SK-N-SH treated with all-trans-retinoic acid at 6 μM for 48 hours (cell line): Measurements from ENCODE around the gene CCDC32.

Experiments
- ATAC-seq: fragments of 200-7000 bp; cut with Tn5 transposase; 3 replicates; pipeline ENCODE4 v1.9.1; 2020; ENCODE audit warnings: mild to moderate bottlenecking, moderate library complexity
- ARNTL ChIP-seq: fragments of 450-650 bp; formaldehyde crosslinking; IDR thresholded peaks from 2 replicates; pipeline ENCODE4 v1.5.0; 2020; ENCODE audit warnings: low read depth, mild to moderate bottlenecking, moderate library complexity, borderline replicate concordance
- BACH2 ChIP-seq: fragments of 250-450 bp; sonication (Bioruptor Pico); IDR thresholded peaks from 2 replicates; pipeline ENCODE4 v1.9.0; 2021; ENCODE audit warnings: mild to moderate bottlenecking, borderline replicate concordance
- CSDC2 ChIP-seq: fragments of 250-450 bp; sonication (Bioruptor Pico); IDR thresholded peaks from 2 replicates; pipeline ENCODE4 v1.5.0; 2020; ENCODE audit warnings: mild to moderate bottlenecking, moderate library complexity
- ESRRG ChIP-seq: fragments of 250-450 bp; sonication (Bioruptor Pico); IDR thresholded peaks from 2 replicates; pipeline ENCODE4 v1.6.1; 2021; ENCODE audit warnings: mild to moderate bottlenecking
- GLIS3 ChIP-seq: fragments of 250-450 bp; sonication (Bioruptor Pico); IDR thresholded peaks from 2 replicates; pipeline ENCODE4 v1.5.0; 2020; ENCODE audit warnings: mild to moderate bottlenecking, moderate library complexity
- ISL1 ChIP-seq: fragments of 250-450 bp; sonication (Bioruptor Pico); IDR thresholded peaks from 2 replicates; pipeline ENCODE4 v2.1.2; 2022; ENCODE audit warnings: mild to moderate bottlenecking, moderate library complexity
- OSR1 ChIP-seq: fragments of 250-450 bp; sonication (Bioruptor Pico); IDR thresholded peaks from 2 replicates; pipeline ENCODE4 v1.8.0; 2022; ENCODE audit warnings: moderate library complexity, mild to moderate bottlenecking, inconsistent platforms
- PPARA ChIP-seq: fragments of 250-450 bp; sonication (Bioruptor Pico); IDR thresholded peaks from 2 replicates; pipeline ENCODE4 v1.5.0; 2020; ENCODE audit warnings: mild to moderate bottlenecking, borderline replicate concordance
- RARB ChIP-seq: fragments of 250-450 bp; sonication (Bioruptor Pico); IDR thresholded peaks from 2 replicates; pipeline ENCODE4 v1.8.0; 2021; ENCODE audit warnings: mild to moderate bottlenecking, moderate library complexity
- SNAI2 ChIP-seq: fragments of 250-450 bp; sonication (Bioruptor Pico); IDR thresholded peaks from 2 replicates; pipeline ENCODE4 v1.5.0; 2020; ENCODE audit warnings: mild to moderate bottlenecking, moderate library complexity
- TCF4 ChIP-seq: fragments of 250-450 bp; sonication (Bioruptor Pico); IDR thresholded peaks from 2 replicates; pipeline ENCODE4 v1.8.0; 2021; ENCODE audit warnings: mild to moderate bottlenecking, moderate library complexity, borderline replicate concordance
- TOX ChIP-seq: fragments of 250-450 bp; sonication (Bioruptor Pico); IDR thresholded peaks from 2 replicates; pipeline ENCODE4 v1.8.0; 2021; ENCODE audit warnings: mild to moderate bottlenecking, moderate library complexity, borderline replicate concordance
- ZC3H10 ChIP-seq: fragments of 250-450 bp; sonication (Bioruptor Pico); IDR thresholded peaks from 2 replicates; pipeline ENCODE4 v1.5.1; 2021; ENCODE audit warnings: mild to moderate bottlenecking, moderate library complexity
- ZFP30 ChIP-seq: fragments of 450-650 bp; formaldehyde crosslinking; IDR thresholded peaks from 2 replicates; pipeline ENCODE4 v1.5.0; 2022; ENCODE audit warnings: mild to moderate bottlenecking, moderate library complexity
- ZNF70 ChIP-seq: fragments of 450-650 bp; formaldehyde crosslinking; IDR thresholded peaks from 2 replicates; pipeline ENCODE4 v1.5.0; 2020; ENCODE audit warnings: mild to moderate bottlenecking, moderate library complexity
- ZNF8 ChIP-seq: fragments of 450-650 bp; formaldehyde crosslinking; IDR thresholded peaks from 2 replicates; pipeline ENCODE4 v1.5.0; 2020; ENCODE audit warnings: mild to moderate bottlenecking, moderate library complexity
- TF ChIP-seq, protein P1 (sequence below): fragments of 250-450 bp; sonication (Bioruptor Pico); IDR thresholded peaks from 2 replicates; pipeline ENCODE4 v1.8.0; 2020; ENCODE audit warnings: mild to moderate bottlenecking, moderate library complexity, borderline replicate concordance
- TF ChIP-seq, protein P2 (sequence below): fragments of 250-450 bp; sonication (Bioruptor Pico); IDR thresholded peaks from 2 replicates; pipeline ENCODE4 v1.8.0; 2021; ENCODE audit warnings: low read depth, mild to moderate bottlenecking, moderate library complexity, borderline replicate concordance
- TF ChIP-seq, protein P3 (sequence below): fragments of 250-450 bp; sonication (Bioruptor Pico); IDR thresholded peaks from 2 replicates; pipeline ENCODE4 v1.5.1; 2020; ENCODE audit warnings: low read depth, mild to moderate bottlenecking, moderate library complexity
- TF ChIP-seq, protein P4 (sequence below): fragments of 250-450 bp; sonication (Bioruptor Pico); IDR thresholded peaks from 2 replicates; pipeline ENCODE4 v1.5.1; 2021; ENCODE audit warnings: mild to moderate bottlenecking, moderate library complexity
- TF ChIP-seq, protein P5 (sequence below): fragments of 250-450 bp; sonication (Bioruptor Pico); IDR thresholded peaks from 2 replicates; pipeline ENCODE4 v1.5.0; 2020; ENCODE audit warnings: mild to moderate bottlenecking, moderate library complexity

Gene CCDC32

GRCh38 chr15:40558952-40559742 is 5.7 kb downstream of the CCDC32 start:
- TF ChIP-seq ZNF70 (CRISPR knock-in tag), result no peak
- no peak for ATAC-seq

- ATAC-seq, result no peak
- TF ChIP-seq TCF4 (no peak), CSDC2 (CRISPR knock-in tag) (no peak), TOX (no peak), ARNTL (CRISPR knock-in tag) (no peak), ZNF70 (CRISPR knock-in tag) (no peak), GLIS3 (CRISPR knock-in tag) (no peak), ZNF8 (no peak), PPARA (CRISPR knock-in tag) (no peak), ZFP30 (CRISPR knock-in tag) (no peak), ZC3H10 (no peak), OSR1 (CRISPR knock-in tag) (no peak), ISL1 (CRISPR knock-in tag) (no peak), RARB (CRISPR knock-in tag) (no peak), SNAI2 (no peak)
- TF ChIP-seq, protein P1, sequence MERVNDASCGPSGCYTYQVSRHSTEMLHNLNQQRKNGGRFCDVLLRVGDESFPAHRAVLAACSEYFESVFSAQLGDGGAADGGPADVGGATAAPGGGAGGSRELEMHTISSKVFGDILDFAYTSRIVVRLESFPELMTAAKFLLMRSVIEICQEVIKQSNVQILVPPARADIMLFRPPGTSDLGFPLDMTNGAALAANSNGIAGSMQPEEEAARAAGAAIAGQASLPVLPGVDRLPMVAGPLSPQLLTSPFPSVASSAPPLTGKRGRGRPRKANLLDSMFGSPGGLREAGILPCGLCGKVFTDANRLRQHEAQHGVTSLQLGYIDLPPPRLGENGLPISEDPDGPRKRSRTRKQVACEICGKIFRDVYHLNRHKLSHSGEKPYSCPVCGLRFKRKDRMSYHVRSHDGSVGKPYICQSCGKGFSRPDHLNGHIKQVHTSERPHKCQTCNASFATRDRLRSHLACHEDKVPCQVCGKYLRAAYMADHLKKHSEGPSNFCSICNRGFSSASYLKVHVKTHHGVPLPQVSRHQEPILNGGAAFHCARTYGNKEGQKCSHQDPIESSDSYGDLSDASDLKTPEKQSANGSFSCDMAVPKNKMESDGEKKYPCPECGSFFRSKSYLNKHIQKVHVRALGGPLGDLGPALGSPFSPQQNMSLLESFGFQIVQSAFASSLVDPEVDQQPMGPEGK (CRISPR knock-in tag), result no peak
- TF ChIP-seq, protein P2, sequence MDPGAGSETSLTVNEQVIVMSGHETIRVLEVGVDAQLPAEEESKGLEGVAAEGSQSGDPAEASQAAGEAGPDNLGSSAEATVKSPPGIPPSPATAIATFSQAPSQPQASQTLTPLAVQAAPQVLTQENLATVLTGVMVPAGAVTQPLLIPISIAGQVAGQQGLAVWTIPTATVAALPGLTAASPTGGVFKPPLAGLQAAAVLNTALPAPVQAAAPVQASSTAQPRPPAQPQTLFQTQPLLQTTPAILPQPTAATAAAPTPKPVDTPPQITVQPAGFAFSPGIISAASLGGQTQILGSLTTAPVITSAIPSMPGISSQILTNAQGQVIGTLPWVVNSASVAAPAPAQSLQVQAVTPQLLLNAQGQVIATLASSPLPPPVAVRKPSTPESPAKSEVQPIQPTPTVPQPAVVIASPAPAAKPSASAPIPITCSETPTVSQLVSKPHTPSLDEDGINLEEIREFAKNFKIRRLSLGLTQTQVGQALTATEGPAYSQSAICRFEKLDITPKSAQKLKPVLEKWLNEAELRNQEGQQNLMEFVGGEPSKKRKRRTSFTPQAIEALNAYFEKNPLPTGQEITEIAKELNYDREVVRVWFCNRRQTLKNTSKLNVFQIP (CRISPR knock-in tag), result no peak
- TF ChIP-seq, protein P3, sequence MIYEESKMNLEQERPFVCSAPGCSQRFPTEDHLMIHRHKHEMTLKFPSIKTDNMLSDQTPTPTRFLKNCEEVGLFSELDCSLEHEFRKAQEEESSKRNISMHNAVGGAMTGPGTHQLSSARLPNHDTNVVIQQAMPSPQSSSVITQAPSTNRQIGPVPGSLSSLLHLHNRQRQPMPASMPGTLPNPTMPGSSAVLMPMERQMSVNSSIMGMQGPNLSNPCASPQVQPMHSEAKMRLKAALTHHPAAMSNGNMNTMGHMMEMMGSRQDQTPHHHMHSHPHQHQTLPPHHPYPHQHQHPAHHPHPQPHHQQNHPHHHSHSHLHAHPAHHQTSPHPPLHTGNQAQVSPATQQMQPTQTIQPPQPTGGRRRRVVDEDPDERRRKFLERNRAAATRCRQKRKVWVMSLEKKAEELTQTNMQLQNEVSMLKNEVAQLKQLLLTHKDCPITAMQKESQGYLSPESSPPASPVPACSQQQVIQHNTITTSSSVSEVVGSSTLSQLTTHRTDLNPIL, result no peak
Measured at GRCh38 chr15:40555876-40556275, 9.0 kb downstream of the CCDC32 start.

- ATAC-seq, result no peak
- TF ChIP-seq, protein P4, sequence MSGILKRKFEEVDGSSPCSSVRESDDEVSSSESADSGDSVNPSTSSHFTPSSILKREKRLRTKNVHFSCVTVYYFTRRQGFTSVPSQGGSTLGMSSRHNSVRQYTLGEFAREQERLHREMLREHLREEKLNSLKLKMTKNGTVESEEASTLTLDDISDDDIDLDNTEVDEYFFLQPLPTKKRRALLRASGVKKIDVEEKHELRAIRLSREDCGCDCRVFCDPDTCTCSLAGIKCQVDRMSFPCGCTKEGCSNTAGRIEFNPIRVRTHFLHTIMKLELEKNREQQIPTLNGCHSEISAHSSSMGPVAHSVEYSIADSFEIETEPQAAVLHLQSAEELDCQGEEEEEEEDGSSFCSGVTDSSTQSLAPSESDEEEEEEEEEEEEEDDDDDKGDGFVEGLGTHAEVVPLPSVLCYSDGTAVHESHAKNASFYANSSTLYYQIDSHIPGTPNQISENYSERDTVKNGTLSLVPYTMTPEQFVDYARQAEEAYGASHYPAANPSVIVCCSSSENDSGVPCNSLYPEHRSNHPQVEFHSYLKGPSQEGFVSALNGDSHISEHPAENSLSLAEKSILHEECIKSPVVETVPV (CRISPR knock-in tag), result no peak
- no peak for TF ChIP-seq RARB (CRISPR knock-in tag)
- no peak for TF ChIP-seq CSDC2 (CRISPR knock-in tag)
- TF ChIP-seq ESRRG (CRISPR knock-in tag), result no peak
- TF ChIP-seq SNAI2, result no peak
- TF ChIP-seq, protein P1 (CRISPR knock-in tag), result no peak
- TF ChIP-seq BACH2 (CRISPR knock-in tag), result no peak
- no peak for TF ChIP-seq PPARA (CRISPR knock-in tag)
- TF ChIP-seq ZNF70 (CRISPR knock-in tag), result no peak
- TF ChIP-seq TCF4, result no peak
- TF ChIP-seq ZFP30 (CRISPR knock-in tag), result no peak
- TF ChIP-seq, protein P5, sequence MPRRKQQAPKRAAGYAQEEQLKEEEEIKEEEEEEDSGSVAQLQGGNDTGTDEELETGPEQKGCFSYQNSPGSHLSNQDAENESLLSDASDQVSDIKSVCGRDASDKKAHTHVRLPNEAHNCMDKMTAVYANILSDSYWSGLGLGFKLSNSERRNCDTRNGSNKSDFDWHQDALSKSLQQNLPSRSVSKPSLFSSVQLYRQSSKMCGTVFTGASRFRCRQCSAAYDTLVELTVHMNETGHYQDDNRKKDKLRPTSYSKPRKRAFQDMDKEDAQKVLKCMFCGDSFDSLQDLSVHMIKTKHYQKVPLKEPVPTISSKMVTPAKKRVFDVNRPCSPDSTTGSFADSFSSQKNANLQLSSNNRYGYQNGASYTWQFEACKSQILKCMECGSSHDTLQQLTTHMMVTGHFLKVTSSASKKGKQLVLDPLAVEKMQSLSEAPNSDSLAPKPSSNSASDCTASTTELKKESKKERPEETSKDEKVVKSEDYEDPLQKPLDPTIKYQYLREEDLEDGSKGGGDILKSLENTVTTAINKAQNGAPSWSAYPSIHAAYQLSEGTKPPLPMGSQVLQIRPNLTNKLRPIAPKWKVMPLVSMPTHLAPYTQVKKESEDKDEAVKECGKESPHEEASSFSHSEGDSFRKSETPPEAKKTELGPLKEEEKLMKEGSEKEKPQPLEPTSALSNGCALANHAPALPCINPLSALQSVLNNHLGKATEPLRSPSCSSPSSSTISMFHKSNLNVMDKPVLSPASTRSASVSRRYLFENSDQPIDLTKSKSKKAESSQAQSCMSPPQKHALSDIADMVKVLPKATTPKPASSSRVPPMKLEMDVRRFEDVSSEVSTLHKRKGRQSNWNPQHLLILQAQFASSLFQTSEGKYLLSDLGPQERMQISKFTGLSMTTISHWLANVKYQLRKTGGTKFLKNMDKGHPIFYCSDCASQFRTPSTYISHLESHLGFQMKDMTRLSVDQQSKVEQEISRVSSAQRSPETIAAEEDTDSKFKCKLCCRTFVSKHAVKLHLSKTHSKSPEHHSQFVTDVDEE (CRISPR knock-in tag), result no peak
- no peak for TF ChIP-seq ARNTL (CRISPR knock-in tag)
- no peak for TF ChIP-seq TOX
- no peak for TF ChIP-seq GLIS3 (CRISPR knock-in tag)
- TF ChIP-seq, protein P2 (CRISPR knock-in tag), result no peak
- TF ChIP-seq, protein P3, result no peak
Measured at GRCh38 chr15:40554161-40554525, 10.7 kb downstream of the CCDC32 start.
